WERI-Rb-1 (cell line): ENCODE results near the gene TRIM33.

ENCODE experiments used
- DNase-seq: peaks from one replicate; pipeline ENCODE4 v3.0.0-alpha.2; 2020
- H3K27ac ChIP-seq: fragments of 250-450 bp; sonication (Bioruptor Pico); 2 replicates; pipeline ENCODE4 v1.5.1; 2020; ENCODE audit warnings: mild to moderate bottlenecking, moderate library complexity
- H3K27me3 ChIP-seq: fragments of 250-450 bp; sonication (Bioruptor Pico); 2 replicates; pipeline ENCODE4 v1.5.1; 2021; ENCODE audit warnings: mild to moderate bottlenecking, low read depth, moderate library complexity; ENCODE audit not compliant: insufficient read depth, severe bottlenecking
- H3K36me3 ChIP-seq: fragments of 250-450 bp; sonication (Bioruptor Pico); 2 replicates; pipeline ENCODE4 v1.5.1; 2020; ENCODE audit warnings: mild to moderate bottlenecking, moderate library complexity
- H3K4me3 ChIP-seq: 2 replicates; pipeline ENCODE4 v1.5.1; 2011; ENCODE audit warnings: low read depth, mild to moderate bottlenecking, control low read depth, low read length
- H3K9me3 ChIP-seq: fragments of 250-450 bp; sonication (Bioruptor Pico); 2 replicates; pipeline ENCODE4 v1.5.1; 2021; ENCODE audit warnings: mild to moderate bottlenecking, moderate library complexity; ENCODE audit not compliant: severe bottlenecking
- CTCF ChIP-seq: IDR thresholded peaks from 2 replicates; pipeline ENCODE4 v1.5.1; 2011; ENCODE audit warnings: low read depth, mild to moderate bottlenecking, control low read depth, inconsistent platforms, low read length

The TRIM33 gene

GRCh38 chr1:114353262-114353661, 157.7 kb downstream of the TRIM33 start:
- no peaks in the 10 kb centered on the region for H3K27me3 ChIP-seq
- peak; percentile 21 for DNase-seq
- TF ChIP-seq CTCF, result no peak
- H3K4me3 ChIP-seq, result peak overlapping the region; percentile 17; the same call in 1 of the 2 replicates
- H3K9me3 ChIP-seq, result no peaks in the 10 kb centered on the region
- no peaks in the 10 kb centered on the region for H3K36me3 ChIP-seq
- H3K27ac ChIP-seq, result peak overlapping the region; percentile 10; the same call in 1 of the 2 replicates

DNA sequence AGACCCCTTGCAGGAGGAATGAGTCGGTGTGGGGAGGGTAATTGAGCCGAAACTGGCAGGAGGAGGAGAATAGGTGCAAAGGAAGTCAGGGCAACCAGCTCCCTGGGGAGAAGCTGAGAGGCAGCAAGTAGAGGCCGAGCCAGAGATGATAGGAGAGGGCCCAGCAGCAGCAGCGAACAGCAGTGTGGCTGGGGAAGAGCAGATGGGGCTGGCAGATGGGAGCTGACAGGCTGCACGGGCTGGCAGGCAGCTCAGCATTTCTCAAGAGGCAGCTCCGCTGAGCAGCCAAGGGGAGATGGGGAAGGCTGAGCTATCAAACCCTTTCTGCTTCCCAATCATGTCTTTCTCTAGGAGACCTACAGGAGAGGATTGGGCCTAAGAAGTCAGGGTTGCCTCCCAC, 158.2 kb downstream of the TRIM33 start:
- Histone ChIP-seq H3K4me3 (peak overlapping the region; percentile 17; the same call in 1 of the 2 replicates), H3K9me3 (no peaks in the 10 kb centered on the region), H3K27me3 (no peaks in the 10 kb centered on the region), H3K36me3 (no peaks in the 10 kb centered on the region), H3K27ac (peak overlapping the region; percentile 63)
- DNase-seq, result peak; percentile 89
- TF ChIP-seq CTCF, result no peak

DNA sequence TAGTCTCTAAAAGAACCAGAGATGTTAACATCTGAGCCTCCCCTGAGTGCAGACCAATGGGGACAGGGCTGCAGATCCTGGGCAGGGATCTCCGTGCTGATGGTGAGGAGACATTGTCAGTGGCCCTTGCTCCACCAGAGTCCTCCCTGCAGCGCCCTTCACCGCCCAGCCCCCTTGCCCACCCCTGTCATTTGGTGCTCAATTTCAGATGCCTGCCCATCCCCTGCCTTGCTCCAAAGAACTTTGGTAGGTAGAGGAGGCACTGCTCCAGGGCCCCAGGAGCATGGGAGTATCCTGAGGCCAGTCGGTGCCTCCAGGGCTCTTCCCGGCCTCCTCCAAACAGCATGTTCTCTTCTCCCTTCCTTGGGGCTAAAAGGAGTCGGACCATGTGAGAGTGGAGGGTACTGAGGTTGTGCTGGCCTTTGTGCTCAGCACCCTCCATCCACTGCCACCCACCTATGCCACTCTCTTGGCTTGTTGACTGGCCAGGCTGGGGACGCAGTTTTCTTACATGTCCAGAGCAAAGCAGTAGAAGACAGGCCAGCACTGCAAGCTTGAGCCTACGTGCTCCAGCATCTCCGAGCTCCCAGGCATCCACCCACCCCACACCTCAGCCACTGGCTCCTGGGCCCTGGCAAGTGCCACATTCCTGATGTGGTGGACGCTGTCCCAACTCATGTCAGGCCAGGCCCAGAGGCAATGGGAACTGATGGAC, 160.1 kb downstream of the TRIM33 start:
- no peak for DNase-seq
- TF ChIP-seq CTCF, result no peak
- Histone ChIP-seq H3K36me3 (no peaks in the 10 kb centered on the region), H3K4me3 (no peak overlapping the region), H3K9me3 (no peaks in the 10 kb centered on the region), H3K27ac (no peak overlapping the region), H3K27me3 (no peaks in the 10 kb centered on the region)

DNA sequence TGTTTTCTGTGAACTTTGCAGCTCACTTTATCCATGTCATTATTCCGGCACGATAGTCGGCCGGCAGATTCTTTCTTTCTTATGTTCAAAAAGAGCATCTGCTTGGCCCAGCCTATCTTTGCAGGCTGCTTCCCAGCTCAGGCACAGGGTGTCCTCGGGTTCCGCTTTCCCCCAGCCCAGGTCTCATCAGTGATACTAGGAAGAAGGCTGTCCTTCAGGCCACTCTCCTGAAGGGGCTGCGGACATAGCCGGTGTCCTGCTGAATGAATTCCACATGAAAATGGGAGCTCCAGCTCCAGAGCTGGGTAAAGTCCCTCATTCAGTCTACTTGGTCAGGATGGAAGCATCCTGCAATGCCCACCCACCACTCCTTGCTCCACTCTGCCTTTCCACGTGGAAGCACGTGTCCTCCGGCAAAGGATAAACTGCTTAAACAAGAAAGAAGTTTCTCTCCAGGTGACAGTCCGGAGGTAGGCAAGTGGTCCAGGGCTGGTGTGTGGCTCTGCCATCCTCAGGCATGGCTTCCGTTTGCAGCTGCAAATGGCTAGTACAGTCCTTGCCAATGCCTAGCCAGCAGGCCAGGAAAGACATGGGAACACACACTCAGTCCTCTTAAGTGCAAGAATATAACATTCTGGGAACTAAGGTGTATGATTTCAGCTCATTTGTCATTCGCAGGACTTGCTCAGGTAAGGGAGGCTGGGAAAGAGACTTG, 161.0 kb downstream of the TRIM33 start:
- Histone ChIP-seq H3K36me3 (no peaks in the 10 kb centered on the region), H3K4me3 (no peak overlapping the region), H3K9me3 (no peaks in the 10 kb centered on the region), H3K27me3 (no peaks in the 10 kb centered on the region), H3K27ac (no peak overlapping the region)
- DNase-seq, result no peak
- TF ChIP-seq CTCF, result no peak

DNA sequence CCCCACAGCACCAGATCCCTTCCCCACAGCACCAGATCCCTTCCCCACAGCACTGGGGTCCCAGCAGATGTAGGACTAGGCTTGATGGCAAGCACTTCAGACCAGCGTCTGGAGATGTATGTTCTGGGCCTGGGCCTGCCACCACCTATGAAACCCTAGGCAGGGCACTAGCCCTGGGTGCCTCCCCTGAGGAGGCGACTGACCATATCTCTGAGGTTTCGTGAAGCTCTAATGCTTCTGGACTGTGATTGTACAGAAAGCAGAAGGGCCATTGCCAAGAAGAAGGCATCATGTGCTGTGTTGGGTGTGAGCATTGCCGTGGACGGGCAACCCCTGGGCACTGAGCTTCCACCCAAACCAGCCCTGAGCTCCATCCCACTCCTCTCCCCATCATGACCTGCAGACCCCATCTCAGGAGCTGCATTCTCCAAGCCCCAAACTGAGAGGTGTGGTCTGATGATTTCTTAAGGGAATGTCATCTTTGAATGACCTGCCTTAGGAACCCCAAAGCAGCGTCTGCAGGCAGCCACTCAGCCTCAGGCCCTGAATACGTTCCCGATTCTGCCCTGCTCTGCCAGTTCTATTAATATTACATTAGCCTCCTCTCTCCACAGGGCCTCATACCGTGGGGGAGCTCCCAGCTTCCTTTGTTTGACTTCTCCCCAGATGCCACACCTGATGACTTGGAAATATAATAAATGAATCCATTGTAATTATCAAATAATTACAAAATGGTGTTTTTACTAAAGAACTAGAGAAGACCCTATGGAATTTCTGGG, 163.4 kb downstream of the TRIM33 start:
- DNase-seq, result no peak
- Histone ChIP-seq H3K4me3 (no peak overlapping the region), H3K36me3 (no peaks in the 10 kb centered on the region), H3K27ac (no peak overlapping the region), H3K27me3 (no peaks in the 10 kb centered on the region), H3K9me3 (no peaks in the 10 kb centered on the region)
- no peak for TF ChIP-seq CTCF
